ENCODE measurements around the gene ITGAD. TPM values are rescaled to one million over a fixed set of nuclear protein-coding genes. Genes with fewer than 3 reads are reported as not detected.
A peak's percentile ranks its signal among the peaks of the same experiment; 100 is the strongest.

ITGAD gene
- polyA plus RNA-seq, 1 donor from 2014 or later, result not detected

DNA sequence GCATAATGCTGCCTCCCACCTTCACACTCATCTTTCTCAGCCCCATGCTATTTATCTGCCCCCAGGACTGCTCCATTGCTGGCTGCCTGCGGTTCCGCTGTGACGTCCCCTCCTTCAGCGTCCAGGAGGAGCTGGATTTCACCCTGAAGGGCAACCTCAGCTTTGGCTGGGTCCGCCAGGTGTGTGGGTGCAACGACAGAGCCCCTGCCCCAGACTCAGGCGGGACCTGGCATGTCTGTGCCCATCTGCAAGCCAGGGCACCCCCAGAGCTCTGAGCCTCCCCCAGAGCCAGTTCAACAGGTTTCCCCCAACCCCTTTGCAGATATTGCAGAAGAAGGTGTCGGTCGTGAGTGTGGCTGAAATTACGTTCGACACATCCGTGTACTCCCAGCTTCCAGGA lies 12.9 kb upstream of the ITGAD start:
- peaks cover 3 to 9% (median 3%) of the 10 kb centered on the region in 3 donors for H3K4me1 Mint-ChIP-seq
- H3K4me3 Mint-ChIP-seq, result no peak overlapping the region
- peaks cover 0 to 1% (median 0%) of the 10 kb centered on the region in 3 donors for H3K9me3 Mint-ChIP-seq
- no peaks in the 10 kb centered on the region for H3K27me3 Mint-ChIP-seq
- H3K36me3 Mint-ChIP-seq, result peaks cover 2% of the 10 kb centered on the region
- no peak overlapping the region for H3K27ac Mint-ChIP-seq

DNA sequence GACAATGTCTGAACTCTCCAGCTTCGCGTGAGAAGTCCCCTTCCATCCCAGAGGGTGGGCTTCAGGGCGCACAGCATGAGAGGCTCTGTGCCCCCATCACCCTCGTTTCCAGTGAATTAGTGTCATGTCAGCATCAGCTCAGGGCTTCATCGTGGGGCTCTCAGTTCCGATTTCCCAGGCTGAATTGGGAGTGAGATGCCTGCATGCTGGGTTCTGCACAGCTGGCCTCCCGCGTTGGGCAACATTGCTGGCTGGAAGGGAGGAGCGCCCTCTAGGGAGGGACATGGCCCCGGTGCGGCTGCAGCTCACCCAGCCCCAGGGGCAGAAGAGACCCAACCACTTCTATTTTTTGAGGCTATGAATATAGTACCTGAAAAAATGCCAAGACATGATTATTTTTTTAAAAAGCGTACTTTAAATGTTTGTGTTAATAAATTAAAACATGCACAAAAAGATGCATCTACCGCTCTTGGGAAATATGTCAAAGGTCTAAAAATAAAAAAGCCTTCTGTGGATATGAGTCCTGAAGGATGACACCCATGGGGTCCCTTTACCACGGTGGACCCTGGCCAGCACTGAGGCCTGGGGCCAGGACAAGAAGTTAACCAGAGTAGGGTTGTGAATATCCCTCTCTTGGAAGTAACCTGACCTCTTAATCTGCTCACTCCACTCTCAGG lies 10.5 kb upstream of the ITGAD start:
- Mint-ChIP-seq H3K36me3 (no peaks in the 10 kb centered on the region), H3K9me3 (no peaks in the 10 kb centered on the region), H3K27me3 (no peaks in the 10 kb centered on the region), H3K4me1 (peaks cover 10 to 14% (median 14%) of the 10 kb centered on the region in 3 donors), H3K4me3 (no peak overlapping the region), H3K27ac (peak overlapping the region in 1 of 3 donors; percentile 88)

DNA sequence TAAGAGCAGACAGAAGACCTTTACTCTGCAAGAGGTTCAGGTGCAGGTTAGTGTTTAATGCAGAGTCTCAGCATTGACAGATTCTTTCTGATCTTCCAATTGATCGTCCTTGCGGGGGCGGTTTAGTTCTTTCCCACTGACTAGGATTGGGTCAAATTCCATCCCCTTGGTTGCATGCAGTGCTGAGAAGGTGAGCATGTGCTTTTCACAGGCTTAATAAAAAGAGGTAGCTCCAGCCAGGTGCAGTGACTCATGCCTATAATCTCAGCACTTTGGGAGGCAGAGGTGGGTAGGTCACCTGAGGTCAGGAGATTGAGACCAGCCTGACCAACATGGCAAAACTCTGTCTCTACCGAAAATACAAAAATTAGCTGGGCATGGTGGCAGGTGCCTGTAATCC lies 7.5 kb upstream of the ITGAD start:
- H3K27ac Mint-ChIP-seq, result no peak overlapping the region
- peaks cover 4% of the 10 kb centered on the region for H3K27me3 Mint-ChIP-seq
- peak overlapping the region in 1 of 4 donors; percentile 52 for H3K4me3 Mint-ChIP-seq
- H3K4me1 Mint-ChIP-seq, result peaks cover 10 to 14% (median 14%) of the 10 kb centered on the region in 3 donors
- H3K9me3 Mint-ChIP-seq, result no peaks in the 10 kb centered on the region
- no peaks in the 10 kb centered on the region for H3K36me3 Mint-ChIP-seq

DNA sequence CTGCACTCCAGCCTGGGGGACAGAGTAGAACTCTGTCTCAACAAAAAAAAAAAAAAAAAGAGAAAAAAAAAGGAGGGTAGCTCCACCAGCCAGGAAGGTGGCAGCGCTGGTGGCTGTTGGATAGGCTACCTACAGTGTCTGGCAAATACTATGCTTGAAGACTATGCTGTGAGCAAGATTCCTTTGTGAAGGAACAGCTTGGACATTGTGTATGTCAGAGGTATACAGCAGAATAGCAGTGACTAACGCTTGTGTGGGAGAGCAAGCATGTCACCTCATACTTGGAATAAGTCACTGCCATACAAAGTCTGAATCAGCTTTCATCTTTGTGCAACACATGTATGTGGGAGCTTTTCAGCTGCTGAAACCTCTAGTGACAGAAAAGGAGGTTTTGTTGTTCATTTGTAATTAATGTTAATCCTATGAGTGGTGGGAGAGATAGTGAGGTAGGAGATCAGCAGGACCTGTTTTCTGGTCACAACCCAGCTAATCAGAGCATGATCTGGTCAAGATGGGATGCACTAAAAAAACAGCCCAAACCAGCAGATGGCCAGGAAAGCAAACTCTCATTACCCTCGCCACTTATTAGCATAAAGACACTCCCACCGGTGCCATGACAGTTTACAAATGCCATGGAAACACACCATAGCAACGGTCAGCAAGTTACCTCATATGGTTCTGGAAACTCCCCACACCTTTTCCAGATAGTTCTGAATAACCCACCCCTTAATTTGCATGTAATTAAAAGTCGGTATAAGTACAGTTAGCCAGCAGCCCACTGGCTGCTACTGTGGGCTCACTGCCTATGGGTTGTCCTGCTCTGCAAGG lies 6.8 kb upstream of the ITGAD start:
- no peaks in the 10 kb centered on the region for H3K36me3 Mint-ChIP-seq
- H3K4me3 Mint-ChIP-seq, result peak overlapping the region in 2 of 4 donors; percentile 2 to 25
- H3K27me3 Mint-ChIP-seq, result peaks cover 4% of the 10 kb centered on the region
- peak overlapping the region in 1 of 3 donors; percentile 15 for H3K27ac Mint-ChIP-seq
- peaks cover 10 to 14% (median 14%) of the 10 kb centered on the region in 3 donors for H3K4me1 Mint-ChIP-seq
- no peaks in the 10 kb centered on the region for H3K9me3 Mint-ChIP-seq

DNA sequence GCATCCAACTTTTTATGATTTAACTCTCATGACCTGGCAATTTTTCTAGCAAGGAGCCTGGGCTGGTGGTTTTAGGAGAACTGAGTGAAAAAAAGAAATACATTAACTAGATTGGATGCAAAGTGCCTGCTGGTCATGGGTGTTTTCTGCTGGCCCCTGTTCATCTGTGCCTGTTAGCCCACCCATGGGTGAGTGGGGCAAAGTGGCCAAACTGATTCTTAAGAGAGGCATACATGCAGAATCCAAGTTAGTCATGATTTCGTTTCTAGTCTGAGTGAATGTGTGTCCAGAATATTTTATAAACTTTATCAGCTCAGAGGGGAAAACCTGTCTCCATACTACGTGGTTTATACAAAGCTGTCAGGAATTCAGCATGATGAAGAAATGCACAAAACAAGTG lies 4.6 kb upstream of the ITGAD start:
- Mint-ChIP-seq H3K9me3 (no peaks in the 10 kb centered on the region), H3K27ac (no peak overlapping the region), H3K36me3 (no peaks in the 10 kb centered on the region), H3K4me1 (peaks cover 10 to 11% (median 10%) of the 10 kb centered on the region in 3 donors), H3K4me3 (no peak overlapping the region), H3K27me3 (peaks cover 4% of the 10 kb centered on the region)

DNA sequence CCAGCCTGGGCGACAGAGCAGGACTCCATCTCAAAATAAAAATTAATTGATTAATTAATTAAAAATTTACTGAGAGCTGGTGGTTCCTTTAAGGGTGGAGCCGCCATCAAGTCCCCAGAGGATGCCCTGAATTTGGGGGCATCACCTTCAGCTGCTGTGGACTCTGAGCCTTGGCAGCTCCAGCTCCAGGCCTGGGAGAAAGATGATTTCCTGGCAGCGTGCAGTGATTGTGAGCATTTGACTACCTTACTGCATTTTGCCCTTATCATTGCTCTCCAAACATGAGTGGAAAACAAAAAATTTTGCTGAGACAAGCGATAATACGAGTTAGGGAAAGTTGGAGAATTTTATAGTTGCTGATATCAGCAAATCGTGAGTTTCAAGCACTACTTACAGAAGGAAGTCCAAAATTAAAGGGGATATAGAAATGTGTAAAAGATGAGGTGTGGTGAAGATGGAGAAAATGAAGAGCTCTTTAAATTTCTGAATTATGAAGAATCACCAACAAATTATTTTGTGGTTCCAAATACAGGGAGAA lies 2.6 kb upstream of the ITGAD start:
- H3K9me3 Mint-ChIP-seq, result no peaks in the 10 kb centered on the region
- H3K27me3 Mint-ChIP-seq, result peaks cover 4% of the 10 kb centered on the region
- H3K4me3 Mint-ChIP-seq, result no peak overlapping the region
- peaks cover 2% of the 10 kb centered on the region for H3K36me3 Mint-ChIP-seq
- no peak overlapping the region for H3K27ac Mint-ChIP-seq
- H3K4me1 Mint-ChIP-seq, result peaks cover 10 to 11% (median 11%) of the 10 kb centered on the region in 3 donors

DNA sequence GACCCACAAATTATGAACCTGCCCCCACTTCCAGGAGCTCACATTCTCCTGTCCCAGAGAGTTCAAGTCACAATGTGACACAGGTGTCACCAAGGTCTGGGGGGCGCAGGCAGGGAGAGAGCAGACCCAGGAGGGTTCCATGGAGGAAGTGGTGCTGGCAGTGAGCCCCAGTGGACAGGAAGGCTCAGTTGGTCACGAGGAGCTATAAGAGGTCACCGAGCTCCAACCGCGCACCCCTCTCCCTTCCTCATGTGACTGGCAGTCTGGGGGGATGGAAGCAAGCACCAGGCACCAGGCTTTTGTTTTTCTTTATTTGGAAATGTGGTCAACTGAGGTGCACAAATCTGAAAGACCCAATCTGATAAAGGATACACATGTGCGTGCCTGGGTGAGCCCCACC lies 2.5 kb downstream of the ITGAD start:
- H3K4me3 Mint-ChIP-seq, result no peak overlapping the region
- peaks cover 0 to 8% (median 5%) of the 10 kb centered on the region in 3 donors for H3K4me1 Mint-ChIP-seq
- no peaks in the 10 kb centered on the region for H3K27me3 Mint-ChIP-seq
- H3K36me3 Mint-ChIP-seq, result peaks cover 8% of the 10 kb centered on the region
- peaks cover 0 to 5% (median 0%) of the 10 kb centered on the region in 3 donors for H3K9me3 Mint-ChIP-seq
- H3K27ac Mint-ChIP-seq, result peak overlapping the region in 1 of 3 donors; percentile 47

DNA sequence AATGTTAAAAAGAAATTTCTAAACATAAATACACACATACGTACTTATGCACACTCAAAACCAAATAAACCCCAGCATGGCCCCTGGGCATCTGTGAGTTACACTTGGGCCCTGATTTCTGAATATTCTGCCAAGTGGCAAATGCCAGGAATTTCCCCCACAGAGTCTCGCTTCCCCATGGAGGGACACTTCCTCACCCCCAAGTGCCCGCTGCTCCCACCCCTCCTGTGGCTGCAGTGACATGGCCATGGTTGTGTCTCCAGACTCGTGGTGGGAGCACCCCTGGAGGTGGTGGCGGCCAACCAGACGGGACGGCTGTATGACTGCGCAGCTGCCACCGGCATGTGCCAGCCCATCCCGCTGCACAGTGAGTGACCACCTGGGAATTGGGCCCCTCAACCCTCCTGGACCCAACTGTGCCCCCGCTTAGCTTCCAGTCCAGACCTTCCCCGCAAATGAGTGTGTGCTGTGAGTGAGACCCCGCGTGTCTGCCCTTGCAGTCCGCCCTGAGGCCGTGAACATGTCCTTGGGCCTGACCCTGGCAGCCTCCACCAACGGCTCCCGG lies 4.0 kb downstream of the ITGAD start:
- H3K4me1 Mint-ChIP-seq, result peaks cover 0 to 8% (median 5%) of the 10 kb centered on the region in 3 donors
- no peaks in the 10 kb centered on the region for H3K27me3 Mint-ChIP-seq
- no peak overlapping the region for H3K4me3 Mint-ChIP-seq

DNA sequence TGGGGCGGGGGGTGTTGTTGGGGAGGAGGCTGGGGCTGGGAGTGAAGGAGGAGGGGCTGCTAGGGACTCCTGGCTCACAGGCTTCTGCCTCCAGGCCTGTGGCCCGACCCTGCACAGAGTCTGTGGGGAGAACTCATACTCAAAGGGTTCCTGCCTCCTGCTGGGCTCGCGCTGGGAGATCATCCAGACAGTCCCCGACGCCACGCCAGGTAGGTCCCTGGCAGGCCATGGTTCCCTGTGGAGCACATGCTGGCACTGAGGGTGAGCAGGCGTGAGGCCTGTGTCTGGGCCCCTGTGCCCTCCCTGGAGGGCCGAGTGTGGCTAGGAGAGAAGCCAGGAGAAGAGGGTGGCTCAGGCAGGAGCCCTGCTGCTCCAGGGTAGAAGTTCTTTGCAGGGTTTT lies 4.6 kb downstream of the ITGAD start:
- Mint-ChIP-seq H3K4me3 (no peak overlapping the region), H3K9me3 (peaks cover 0 to 5% (median 0%) of the 10 kb centered on the region in 3 donors), H3K36me3 (peaks cover 8% of the 10 kb centered on the region), H3K27me3 (no peaks in the 10 kb centered on the region), H3K4me1 (peaks cover 0 to 8% (median 5%) of the 10 kb centered on the region in 3 donors), H3K27ac (peak overlapping the region in 1 of 3 donors; percentile 71)

More for the DNA sequence above, 4.0 kb downstream of the ITGAD start:
- Mint-ChIP-seq H3K9me3 (peaks cover 0 to 5% (median 0%) of the 10 kb centered on the region in 3 donors), H3K27ac (no peak overlapping the region), H3K36me3 (peaks cover 8% of the 10 kb centered on the region)

DNA sequence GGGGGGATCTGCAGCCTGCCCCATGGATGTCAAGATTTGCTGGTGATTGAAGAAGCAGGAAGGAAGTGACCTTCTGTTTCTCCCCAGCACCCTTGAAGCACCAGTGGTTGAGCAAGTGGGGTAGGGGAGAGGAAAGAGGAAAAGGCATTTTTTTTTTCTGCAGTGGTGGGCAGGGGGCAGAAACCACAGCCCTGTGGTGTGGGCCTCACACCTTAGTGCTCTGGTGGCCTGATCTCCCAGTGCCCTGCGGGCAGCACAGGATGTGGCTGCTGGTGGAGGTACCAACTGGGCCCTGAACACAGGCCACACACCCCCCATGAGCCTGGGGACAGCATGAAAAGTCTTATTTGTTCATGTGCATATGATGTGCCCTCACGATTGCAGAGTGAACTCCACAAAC lies 7.1 kb downstream of the ITGAD start:
- peak overlapping the region in 1 of 3 donors; percentile 57 for H3K27ac Mint-ChIP-seq
- no peaks in the 10 kb centered on the region for H3K27me3 Mint-ChIP-seq
- H3K4me1 Mint-ChIP-seq, result peaks cover 0 to 9% (median 5%) of the 10 kb centered on the region in 3 donors
- peaks cover 0 to 5% (median 0%) of the 10 kb centered on the region in 3 donors for H3K9me3 Mint-ChIP-seq
- peaks cover 8% of the 10 kb centered on the region for H3K36me3 Mint-ChIP-seq
- H3K4me3 Mint-ChIP-seq, result no peak overlapping the region

DNA sequence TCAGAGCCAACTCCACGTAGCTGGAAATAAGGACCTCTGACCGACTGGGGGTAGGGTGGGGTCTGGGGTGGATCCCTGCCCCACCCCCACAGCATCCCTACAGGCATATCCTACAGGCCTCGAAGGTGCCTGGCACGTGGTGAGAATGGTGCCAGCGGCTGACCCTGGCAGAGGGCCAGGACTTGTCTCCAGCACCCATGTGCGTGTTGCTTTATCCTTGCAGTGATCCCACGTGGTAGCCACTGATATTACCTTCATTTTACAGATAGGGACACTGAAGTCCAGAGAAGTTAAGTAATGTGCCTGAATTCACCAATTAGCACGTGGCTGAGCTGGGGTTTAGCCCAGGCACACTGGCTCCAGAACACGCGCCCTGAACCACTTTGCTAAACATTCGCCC lies 8.3 kb downstream of the ITGAD start:
- Mint-ChIP-seq H3K36me3 (peaks cover 6% of the 10 kb centered on the region), H3K9me3 (peaks cover 0 to 5% (median 0%) of the 10 kb centered on the region in 3 donors), H3K4me1 (peaks cover 0 to 9% (median 3%) of the 10 kb centered on the region in 3 donors), H3K4me3 (no peak overlapping the region), H3K27ac (no peak overlapping the region), H3K27me3 (no peaks in the 10 kb centered on the region)

DNA sequence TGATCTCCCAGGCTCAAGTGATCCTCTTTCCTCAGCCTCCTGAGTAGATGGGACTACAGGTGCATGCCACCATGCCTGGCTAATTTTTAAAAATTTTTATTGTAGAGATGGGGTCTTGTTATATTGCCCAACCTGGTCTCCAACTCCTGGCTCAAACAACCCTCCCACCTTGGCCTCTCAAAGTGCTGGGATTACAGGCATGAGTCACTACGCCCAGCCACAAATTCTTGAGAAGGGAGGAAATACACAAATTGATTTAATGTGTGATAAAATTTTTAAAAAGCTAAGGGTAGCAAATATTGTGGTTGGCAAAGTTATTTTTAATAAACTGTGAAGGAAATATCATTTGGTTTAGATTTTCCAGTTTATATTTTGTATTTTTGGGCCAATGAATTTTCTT lies 9.6 kb downstream of the ITGAD start:
- no peaks in the 10 kb centered on the region for H3K27me3 Mint-ChIP-seq
- peaks cover 0 to 5% (median 0%) of the 10 kb centered on the region in 3 donors for H3K9me3 Mint-ChIP-seq
- H3K27ac Mint-ChIP-seq, result no peak overlapping the region
- H3K4me3 Mint-ChIP-seq, result no peak overlapping the region
- H3K36me3 Mint-ChIP-seq, result peaks cover 6% of the 10 kb centered on the region
- peaks cover 0 to 11% (median 3%) of the 10 kb centered on the region in 3 donors for H3K4me1 Mint-ChIP-seq

DNA sequence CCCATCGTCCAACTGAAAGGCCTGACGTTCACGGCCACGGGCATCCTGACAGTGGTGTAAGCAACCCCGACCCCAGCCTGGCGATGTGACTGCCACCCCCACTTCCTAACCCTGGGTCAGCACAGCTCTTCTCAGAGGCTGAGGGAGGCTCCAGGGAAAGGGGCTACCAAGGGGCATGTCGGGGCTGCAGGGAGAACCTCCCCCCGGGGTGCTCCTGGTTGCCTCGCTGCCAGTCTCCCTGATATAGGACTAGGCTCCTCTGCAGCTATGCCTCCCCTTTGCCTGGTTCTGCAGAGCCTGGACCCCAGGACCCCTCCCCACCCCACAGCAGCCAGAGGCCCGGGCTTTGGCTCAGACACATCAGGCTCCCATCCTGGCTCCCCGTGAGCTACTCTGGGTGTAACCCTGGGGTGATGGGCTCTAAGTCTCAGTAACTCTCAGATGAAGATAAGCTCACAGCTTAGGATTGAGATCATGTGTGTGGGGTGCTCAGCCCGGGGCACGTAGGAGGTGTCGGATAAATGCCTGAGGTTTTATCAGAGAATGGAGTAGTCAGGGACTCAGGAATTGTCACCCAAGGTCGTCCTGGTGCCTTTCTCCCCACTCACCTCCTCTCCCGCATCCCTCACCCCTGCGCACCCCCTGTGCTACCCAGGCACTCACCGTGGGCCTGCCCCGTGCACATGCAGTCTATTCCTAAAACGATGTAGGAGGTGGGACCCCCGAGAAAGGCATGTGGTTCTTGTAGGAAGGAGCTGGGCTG lies 10.6 kb downstream of the ITGAD start:
- H3K36me3 Mint-ChIP-seq, result peaks cover 5% of the 10 kb centered on the region
- no peak overlapping the region for H3K4me3 Mint-ChIP-seq
- H3K4me1 Mint-ChIP-seq, result peaks cover 0 to 12% (median 3%) of the 10 kb centered on the region in 3 donors
- H3K27ac Mint-ChIP-seq, result no peak overlapping the region
- H3K9me3 Mint-ChIP-seq, result peaks cover 0 to 5% (median 0%) of the 10 kb centered on the region in 3 donors
- peaks cover 4% of the 10 kb centered on the region for H3K27me3 Mint-ChIP-seq

DNA sequence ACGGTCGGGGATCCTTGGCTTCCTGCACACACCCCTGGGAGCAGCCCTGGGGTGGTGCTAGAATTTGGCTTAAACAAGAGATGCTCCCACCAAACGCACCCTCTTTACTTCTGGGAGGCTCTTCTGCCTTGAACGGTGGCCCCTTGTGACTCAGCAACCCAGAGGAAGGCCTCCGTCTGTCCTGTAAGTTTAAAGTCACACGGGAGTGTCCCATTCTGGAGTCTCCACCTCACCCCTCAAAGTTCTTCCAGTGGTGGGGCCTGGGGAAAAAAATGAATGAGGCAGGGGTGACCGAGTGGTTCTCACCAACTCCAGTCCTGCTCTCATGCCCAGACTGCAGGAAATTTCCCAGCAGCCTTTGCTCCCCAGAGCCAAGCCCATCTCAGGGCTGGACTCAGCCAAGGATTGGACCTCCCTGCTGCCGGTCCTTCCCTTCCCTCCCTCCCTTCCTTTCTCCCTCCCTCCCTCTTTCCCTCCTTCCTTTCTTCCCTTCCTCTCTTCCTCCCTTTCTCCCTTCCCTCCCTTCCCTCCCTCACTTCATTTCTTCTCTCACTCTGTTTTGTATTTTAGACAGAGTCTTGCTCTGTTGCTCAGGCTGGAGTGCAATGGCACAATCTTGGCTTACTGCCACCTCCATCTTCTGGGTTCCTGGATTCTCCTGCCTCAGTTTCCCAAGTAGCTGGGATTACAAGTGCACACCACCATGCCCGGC lies 11.4 kb downstream of the ITGAD start:
- peaks cover 0 to 5% (median 0%) of the 10 kb centered on the region in 3 donors for H3K9me3 Mint-ChIP-seq
- no peak overlapping the region for H3K4me3 Mint-ChIP-seq
- H3K36me3 Mint-ChIP-seq, result peaks cover 3% of the 10 kb centered on the region
- H3K27ac Mint-ChIP-seq, result no peak overlapping the region
- peaks cover 4% of the 10 kb centered on the region for H3K27me3 Mint-ChIP-seq
- peaks cover 0 to 12% (median 3%) of the 10 kb centered on the region in 3 donors for H3K4me1 Mint-ChIP-seq

Measured in IgD-negative memory B cell (primary cell).